SU-DHL-6 (cell line): ENCODE results near the gene TMOD1.
"Not testable (repeated sequence)": the region's sequence is repeated elsewhere in the genome, so short reads cannot be mapped to it uniquely, and the experiment has no call there.

Experiments used
- H2AFZ ChIP-seq: fragments of 200-600 bp; sonication (generic); 2 replicates; pipeline ENCODE4 v1.6.1; 2014; ENCODE audit warnings: low read depth, mild to moderate bottlenecking, moderate library complexity, mixed read lengths, antibody characterized with exemption, low read length; ENCODE audit not compliant: severe bottlenecking
- H3F3A ChIP-seq: fragments of 200-600 bp; shearing (Covaris generic); 2 replicates; pipeline ENCODE4 v1.6.0; 2016; ENCODE audit warnings: antibody characterized with exemption, mild to moderate bottlenecking; ENCODE audit not compliant: insufficient read depth
- H3K27ac ChIP-seq: fragments of 200-600 bp; sonication (generic); 2 replicates; pipeline ENCODE4 v1.5.1; 2016; ENCODE audit warnings: low read depth, mild to moderate bottlenecking, low read length, moderate library complexity, mixed read lengths
- H3K27me3 ChIP-seq: fragments of 200-600 bp; sonication (generic), shearing (Covaris generic); 2 replicates; pipeline ENCODE4 v1.6.0; 2014; ENCODE audit warnings: mild to moderate bottlenecking, low read length
- H3K36me3 ChIP-seq: fragments of 200-600 bp; sonication (generic); 2 replicates; pipeline ENCODE4 v1.6.1; 2014; ENCODE audit warnings: mild to moderate bottlenecking, low read length, mixed read lengths
- H3K4me2 ChIP-seq: fragments of 300-600, 200-600 bp; shearing (Covaris generic), sonication (generic); 2 replicates; pipeline ENCODE4 v1.6.0; 2014; ENCODE audit warnings: low read length, low read depth, mild to moderate bottlenecking; ENCODE audit not compliant: poor library complexity, severe bottlenecking
- H3K4me3 ChIP-seq: fragments of 200-600 bp; sonication (generic); 2 replicates; pipeline ENCODE4 v1.5.1; 2014; ENCODE audit warnings: antibody characterized with exemption, low read length, mild to moderate bottlenecking, mixed read lengths; ENCODE audit not compliant: insufficient read depth, poor library complexity, severe bottlenecking
- H3K79me2 ChIP-seq: fragments of 200-600 bp; sonication (generic); 2 replicates; pipeline ENCODE4 v1.6.1; 2014; ENCODE audit warnings: mild to moderate bottlenecking, low read length, moderate library complexity; ENCODE audit not compliant: insufficient read depth
- H3K9ac ChIP-seq: fragments of 200-600 bp; sonication (generic); 2 replicates; pipeline ENCODE4 v1.7.0; 2014; ENCODE audit warnings: mild to moderate bottlenecking, low read length
- H3K9me2 ChIP-seq: fragments of 200-600 bp; sonication (generic); replicated peaks from 2 replicates; pipeline ENCODE4 v1.6.1; 2014; ENCODE audit warnings: low read length; ENCODE audit not compliant: insufficient read depth
- H3K9me3 ChIP-seq: fragments of 200-600 bp; sonication (generic); 2 replicates; pipeline ENCODE4 v1.6.1; 2014; ENCODE audit warnings: low read length, mixed read lengths; ENCODE audit not compliant: insufficient read depth
- H4K20me1 ChIP-seq: fragments of 200-600 bp; sonication (generic); 2 replicates; pipeline ENCODE4 v1.6.1; 2014; ENCODE audit warnings: low read depth, mild to moderate bottlenecking, antibody characterized with exemption, low read length, moderate library complexity, mixed read lengths
- EZH2phosphoT487 ChIP-seq: fragments of 200-600 bp; sonication (generic), shearing (Covaris generic); conservative IDR thresholded peaks from 2 replicates; pipeline ENCODE4 v1.6.1; 2018; ENCODE audit warnings: mild to moderate bottlenecking, antibody characterized with exemption, low read length, moderate library complexity, mixed read lengths
- TF ChIP-seq, protein P1 (sequence below): fragments of 200-600 bp; sonication (generic); IDR thresholded peaks from one replicate; pipeline ENCODE4 v1.5.1; 2017; ENCODE audit warnings: antibody characterized with exemption, mild to moderate bottlenecking, low read length, moderate library complexity; ENCODE audit not compliant: insufficient read depth, poor library complexity, severe bottlenecking

Gene TMOD1

DNA sequence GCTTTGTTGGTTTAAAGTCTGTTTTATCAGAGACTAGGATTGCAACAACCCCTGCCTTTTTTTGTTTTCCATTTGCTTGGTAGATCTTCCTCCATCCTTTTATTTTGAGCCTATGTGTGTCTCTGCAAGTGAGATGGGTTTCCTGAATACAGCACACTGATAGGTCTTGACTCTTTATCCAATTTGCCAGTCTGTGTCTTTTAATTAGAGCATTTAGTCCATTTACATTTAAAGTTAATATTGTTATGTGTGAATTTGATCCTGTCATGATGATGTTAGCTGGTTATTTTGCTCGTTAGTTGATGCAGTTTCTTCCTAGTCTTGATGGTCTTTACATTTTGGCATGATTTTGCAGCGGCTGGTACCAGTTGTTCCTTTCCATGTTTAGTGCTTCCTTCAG is 83.3 kb downstream of the TMOD1 start:
- not testable (repeated sequence) for H3K4me2 ChIP-seq, H2AFZ ChIP-seq, H3K4me3 ChIP-seq, H4K20me1 ChIP-seq, H3K79me2 ChIP-seq, H3F3A ChIP-seq, H3K9me2 ChIP-seq, H3K27me3 ChIP-seq, H3K9me3 ChIP-seq, H3K36me3 ChIP-seq, H3K9ac ChIP-seq, H3K27ac ChIP-seq

- not testable (repeated sequence) for H2AFZ ChIP-seq, H3K4me3 ChIP-seq, H3K36me3 ChIP-seq, H3K27ac ChIP-seq, H3K79me2 ChIP-seq, H3K27me3 ChIP-seq, H3K9me2 ChIP-seq, H3K9ac ChIP-seq, H3F3A ChIP-seq, H3K9me3 ChIP-seq, H3K4me2 ChIP-seq, H4K20me1 ChIP-seq
Measured at GRCh38 chr9:97586909-97587308, 85.4 kb downstream of the TMOD1 start.

- Histone ChIP-seq H3K9ac (no peak overlapping the region), H3K27ac (no peak overlapping the region), H3K36me3 (no peaks in the 10 kb centered on the region), H4K20me1 (no peaks in the 10 kb centered on the region), H3K9me2 (no peaks in the 10 kb centered on the region), H3K4me2 (no peak overlapping the region), H2AFZ (no peak overlapping the region), H3K79me2 (no peaks in the 10 kb centered on the region), H3F3A (no peaks in the 10 kb centered on the region), H3K9me3 (no peaks in the 10 kb centered on the region), H3K27me3 (no peaks in the 10 kb centered on the region), H3K4me3 (no peak overlapping the region)
- TF ChIP-seq EZH2phosphoT487, result no peak
- TF ChIP-seq, protein P1, sequence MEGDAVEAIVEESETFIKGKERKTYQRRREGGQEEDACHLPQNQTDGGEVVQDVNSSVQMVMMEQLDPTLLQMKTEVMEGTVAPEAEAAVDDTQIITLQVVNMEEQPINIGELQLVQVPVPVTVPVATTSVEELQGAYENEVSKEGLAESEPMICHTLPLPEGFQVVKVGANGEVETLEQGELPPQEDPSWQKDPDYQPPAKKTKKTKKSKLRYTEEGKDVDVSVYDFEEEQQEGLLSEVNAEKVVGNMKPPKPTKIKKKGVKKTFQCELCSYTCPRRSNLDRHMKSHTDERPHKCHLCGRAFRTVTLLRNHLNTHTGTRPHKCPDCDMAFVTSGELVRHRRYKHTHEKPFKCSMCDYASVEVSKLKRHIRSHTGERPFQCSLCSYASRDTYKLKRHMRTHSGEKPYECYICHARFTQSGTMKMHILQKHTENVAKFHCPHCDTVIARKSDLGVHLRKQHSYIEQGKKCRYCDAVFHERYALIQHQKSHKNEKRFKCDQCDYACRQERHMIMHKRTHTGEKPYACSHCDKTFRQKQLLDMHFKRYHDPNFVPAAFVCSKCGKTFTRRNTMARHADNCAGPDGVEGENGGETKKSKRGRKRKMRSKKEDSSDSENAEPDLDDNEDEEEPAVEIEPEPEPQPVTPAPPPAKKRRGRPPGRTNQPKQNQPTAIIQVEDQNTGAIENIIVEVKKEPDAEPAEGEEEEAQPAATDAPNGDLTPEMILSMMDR, result no peak
Measured at GRCh38 chr9:97591535-97591934, 90.1 kb downstream of the TMOD1 start.

GRCh38 chr9:97592126-97592525 is 90.7 kb downstream of the TMOD1 start:
- H3K27me3 ChIP-seq, result no peaks in the 10 kb centered on the region
- no peak overlapping the region for H3K4me2 ChIP-seq
- TF ChIP-seq, protein P1, result no peak
- no peak for TF ChIP-seq EZH2phosphoT487
- no peaks in the 10 kb centered on the region for H4K20me1 ChIP-seq
- no peak overlapping the region for H2AFZ ChIP-seq
- no peaks in the 10 kb centered on the region for H3K9me3 ChIP-seq
- H3K27ac ChIP-seq, result no peak overlapping the region
- no peak overlapping the region for H3K9ac ChIP-seq
- no peaks in the 10 kb centered on the region for H3K9me2 ChIP-seq
- no peaks in the 10 kb centered on the region for H3F3A ChIP-seq
- H3K79me2 ChIP-seq, result no peaks in the 10 kb centered on the region
- no peak overlapping the region for H3K4me3 ChIP-seq
- no peaks in the 10 kb centered on the region for H3K36me3 ChIP-seq
